Thyroid gland (tissue), 4 donors: ENCODE data around the gene MCM3AP.

Source experiments
- POLR2A ChIP-seq, 2 donors: fragments of 450-650 bp; IDR thresholded peaks; one replicate each; pipeline ENCODE4 v1.6.1; 2017; ENCODE audit warnings: antibody characterized with exemption in 2 of 2, mild to moderate bottlenecking in 2 of 2, moderate library complexity in 1 of 2
- TF ChIP-seq, protein P1 (sequence below), 6 experiments: fragments of 200-600 bp in 3 of 6; fragments of 450-650 bp in 3 of 6; sonication (generic) in 3 of 6; IDR thresholded peaks; one replicate each; pipeline ENCODE4 v1.5.1; 2016 to 2019; ENCODE audit warnings: antibody characterized with exemption in 6 of 6, mild to moderate bottlenecking in 2 of 6, inconsistent platforms in 1 of 6, moderate library complexity in 1 of 6

GRCh38 chr21:46268371-46268770 lies 17.0 kb downstream of the MCM3AP start:
- TF ChIP-seq, protein P1, sequence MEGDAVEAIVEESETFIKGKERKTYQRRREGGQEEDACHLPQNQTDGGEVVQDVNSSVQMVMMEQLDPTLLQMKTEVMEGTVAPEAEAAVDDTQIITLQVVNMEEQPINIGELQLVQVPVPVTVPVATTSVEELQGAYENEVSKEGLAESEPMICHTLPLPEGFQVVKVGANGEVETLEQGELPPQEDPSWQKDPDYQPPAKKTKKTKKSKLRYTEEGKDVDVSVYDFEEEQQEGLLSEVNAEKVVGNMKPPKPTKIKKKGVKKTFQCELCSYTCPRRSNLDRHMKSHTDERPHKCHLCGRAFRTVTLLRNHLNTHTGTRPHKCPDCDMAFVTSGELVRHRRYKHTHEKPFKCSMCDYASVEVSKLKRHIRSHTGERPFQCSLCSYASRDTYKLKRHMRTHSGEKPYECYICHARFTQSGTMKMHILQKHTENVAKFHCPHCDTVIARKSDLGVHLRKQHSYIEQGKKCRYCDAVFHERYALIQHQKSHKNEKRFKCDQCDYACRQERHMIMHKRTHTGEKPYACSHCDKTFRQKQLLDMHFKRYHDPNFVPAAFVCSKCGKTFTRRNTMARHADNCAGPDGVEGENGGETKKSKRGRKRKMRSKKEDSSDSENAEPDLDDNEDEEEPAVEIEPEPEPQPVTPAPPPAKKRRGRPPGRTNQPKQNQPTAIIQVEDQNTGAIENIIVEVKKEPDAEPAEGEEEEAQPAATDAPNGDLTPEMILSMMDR (IDR thresholded peaks at IDR 0.05) = no peak
- no peak for TF ChIP-seq POLR2A (IDR thresholded peaks at IDR 0.05)
